ENCODE data around the gene ZNF777.
"Not testable (repeated sequence)": the region's sequence is repeated elsewhere in the genome, so short reads cannot be mapped to it uniquely, and the experiment has no call there.

ZNF777 gene

DNA sequence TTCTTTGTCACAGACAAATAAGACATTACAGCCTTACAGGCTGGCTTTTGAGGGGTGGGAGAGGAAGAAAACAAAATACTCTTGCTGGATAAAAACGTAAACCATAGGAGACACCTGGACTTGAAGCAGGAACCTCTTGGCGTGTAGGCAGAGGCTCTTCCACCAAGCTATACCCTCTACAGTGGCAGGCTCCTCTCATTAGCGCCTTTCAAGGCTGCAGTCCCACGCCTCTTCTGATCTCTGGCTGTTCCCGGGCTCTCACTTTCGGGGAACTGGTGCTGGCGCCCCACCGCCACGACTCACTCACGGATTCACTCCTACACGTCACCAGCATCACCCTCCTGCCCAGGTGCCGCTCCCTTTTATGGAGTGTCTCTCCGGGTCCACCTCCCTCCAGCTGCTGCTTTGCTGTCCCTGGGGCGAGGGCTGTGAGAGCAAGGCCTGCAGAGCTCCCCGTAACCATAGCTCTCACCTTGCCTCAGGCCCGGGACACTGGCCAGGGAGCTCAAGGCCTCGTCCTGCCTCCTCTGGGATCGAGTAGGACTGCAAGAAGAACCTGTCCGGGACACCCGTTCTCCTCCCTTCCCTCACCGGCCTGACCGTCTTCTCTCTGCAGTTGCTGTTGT lies 62.6 kb downstream of the ZNF777 start:
- Histone ChIP-seq H3K27me3 (replicated peaks) (no peaks in the 10 kb centered on the region), H3K36me3 (replicated peaks) (no peaks in the 10 kb centered on the region), H3K27ac (no peak overlapping the region), H3K4me3 (ENCODE audit: low read depth, low read length) (no peak overlapping the region)
- in situ Hi-C loops (cut with HindIII; ENCODE audit: low pct_ligation_motif_present, low sequenced_read_pairs), result no loop called here
- TF ChIP-seq CTCF (IDR thresholded peaks at IDR 0.05; ENCODE audit: low read depth, low read length, missing control alignments), result no peak
- DNase-seq, result no peak

DNA sequence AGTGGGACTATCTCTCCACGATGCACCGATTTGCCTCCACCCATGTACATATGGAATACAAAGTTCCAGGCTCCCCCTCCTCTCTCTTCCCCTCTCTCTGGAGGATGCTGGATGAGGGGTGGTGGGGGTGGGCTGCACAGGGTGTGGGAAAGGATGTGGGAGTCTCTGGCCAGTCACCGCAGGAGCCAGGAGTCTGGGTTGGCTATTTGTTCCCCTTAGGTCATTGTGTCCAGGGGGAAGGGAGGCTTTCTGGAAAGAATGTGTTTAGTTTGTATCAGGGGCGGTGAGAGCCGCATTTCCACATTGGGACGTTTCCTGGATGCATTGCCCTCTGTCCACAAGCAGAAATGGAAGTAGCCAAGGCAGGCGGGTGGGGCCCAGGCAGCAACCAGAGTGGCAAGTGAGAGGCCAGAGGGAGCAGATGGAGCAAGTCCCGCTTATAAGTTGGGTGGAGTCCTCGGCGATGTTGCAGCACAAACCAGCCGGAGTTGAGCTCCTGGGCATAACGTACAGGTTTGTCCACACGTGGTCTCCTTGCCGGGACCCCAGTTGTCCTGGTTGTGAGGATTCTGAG lies 63.3 kb downstream of the ZNF777 start:
- Histone ChIP-seq H3K36me3 (replicated peaks) (no peaks in the 10 kb centered on the region), H3K27ac (no peak overlapping the region), H3K4me3 (ENCODE audit: low read depth, low read length) (no peak overlapping the region), H3K27me3 (replicated peaks) (no peaks in the 10 kb centered on the region)
- no peak for DNase-seq
- TF ChIP-seq CTCF (IDR thresholded peaks at IDR 0.05; ENCODE audit: low read depth, low read length, missing control alignments), result no peak
- in situ Hi-C loops (cut with HindIII; ENCODE audit: low pct_ligation_motif_present, low sequenced_read_pairs), result no loop called here

DNA sequence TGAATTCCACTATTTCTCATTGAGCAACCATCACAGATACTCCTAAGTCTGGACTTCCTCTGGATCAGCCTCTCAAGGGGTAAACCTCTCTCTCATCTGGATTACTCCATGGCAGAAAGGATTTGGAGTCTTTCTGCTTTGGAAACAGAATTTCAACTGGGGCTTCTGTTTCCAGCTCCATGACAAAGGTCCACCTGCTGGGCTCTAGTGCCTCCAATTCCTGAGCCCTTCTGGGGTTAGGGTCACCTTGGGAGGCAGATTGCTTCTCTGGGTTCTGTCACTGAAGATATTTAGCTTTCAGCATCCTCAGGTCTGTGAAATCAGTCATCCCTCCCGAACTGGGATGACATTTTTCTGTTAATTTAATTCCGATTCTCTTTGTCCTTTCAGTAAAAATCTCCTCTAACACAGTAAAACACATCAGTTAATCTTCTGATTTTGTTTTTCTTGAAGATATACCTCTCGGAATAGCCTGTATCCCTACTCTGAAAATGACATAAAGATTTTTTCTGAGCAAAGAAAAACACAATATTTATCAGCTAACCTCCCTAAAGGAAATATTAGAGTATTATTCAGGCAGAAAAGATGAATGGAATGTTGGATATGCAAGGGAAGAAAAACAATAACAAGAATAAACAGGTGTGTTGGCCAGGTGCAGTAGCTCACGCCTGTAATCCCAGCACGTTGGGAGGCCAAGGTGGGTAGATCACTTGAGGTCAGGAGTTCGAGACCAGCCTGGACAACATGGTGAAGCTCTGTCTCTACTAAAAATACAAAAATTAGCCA lies 72.1 kb downstream of the ZNF777 start:
- H3K36me3 ChIP-seq (replicated peaks); DNase-seq; in situ Hi-C loops (cut with HindIII; ENCODE audit: low pct_ligation_motif_present, low sequenced_read_pairs); H3K27ac ChIP-seq; H3K27me3 ChIP-seq (replicated peaks); H3K4me3 ChIP-seq (ENCODE audit: low read depth, low read length): not testable (repeated sequence)

- H3K36me3 ChIP-seq (replicated peaks); H3K27ac ChIP-seq; H3K4me3 ChIP-seq (ENCODE audit: low read depth, low read length); H3K27me3 ChIP-seq (replicated peaks); DNase-seq; in situ Hi-C loops (cut with HindIII; ENCODE audit: low pct_ligation_motif_present, low sequenced_read_pairs): not testable (repeated sequence)
These were observed 74.3 kb downstream of the ZNF777 start for GRCh38 chr7:149386514-149386913.

DNA sequence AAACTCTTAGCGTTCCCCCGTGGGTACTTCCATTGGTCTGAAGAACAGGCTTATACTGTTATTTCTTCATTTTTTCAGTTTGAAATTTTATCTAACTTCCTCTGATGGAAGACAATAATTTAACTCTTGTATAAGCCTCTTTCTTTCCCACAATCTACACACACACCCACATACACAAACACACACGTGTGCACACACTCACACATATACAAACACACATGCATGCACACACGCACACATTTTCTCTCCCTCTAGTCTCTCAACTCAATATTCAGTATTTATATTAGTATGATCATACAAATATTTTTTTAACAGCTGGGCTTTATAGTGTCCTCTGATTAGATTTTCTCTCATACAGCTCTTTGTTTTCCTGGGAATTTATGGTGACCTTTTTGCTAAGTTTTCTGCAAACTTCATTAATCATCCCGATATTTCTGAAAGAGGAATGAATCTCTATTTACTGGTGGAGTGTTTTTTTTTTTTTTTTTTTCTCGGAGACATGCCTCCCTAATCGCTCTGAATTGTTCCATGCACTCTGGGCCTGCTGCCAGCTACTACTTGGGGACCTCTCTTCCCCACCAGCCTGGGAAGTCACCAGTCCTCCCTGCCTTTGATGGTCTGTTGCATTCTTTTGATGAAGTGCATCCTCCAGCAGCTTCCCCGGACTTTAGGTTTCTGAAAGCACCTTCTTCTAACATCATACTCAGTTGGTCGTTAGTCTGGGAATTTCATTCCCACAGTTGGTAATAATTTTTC lies 75.5 kb downstream of the ZNF777 start:
- in situ Hi-C loops (cut with HindIII; ENCODE audit: low pct_ligation_motif_present, low sequenced_read_pairs), result no loop called here
- Histone ChIP-seq H3K27ac (no peak overlapping the region), H3K36me3 (replicated peaks) (no peaks in the 10 kb centered on the region), H3K27me3 (replicated peaks) (no peaks in the 10 kb centered on the region), H3K4me3 (ENCODE audit: low read depth, low read length) (no peak overlapping the region)
- TF ChIP-seq CTCF (IDR thresholded peaks at IDR 0.05; ENCODE audit: low read depth, low read length, missing control alignments), result no peak
- DNase-seq, result no peak

All from brain microvascular endothelial cell (primary cell).